C4-2B (cell line): ENCODE measurements around the gene SDHAF1.

ENCODE experiments used
- CTCF ChIP-seq: fragments of 450-650 bp; conservative IDR thresholded peaks from 2 replicates; pipeline ENCODE4 v1.5.1; 2017; ENCODE audit warnings: mild to moderate bottlenecking
- ZFX ChIP-seq: fragments of 450-650 bp; IDR thresholded peaks from 2 replicates; pipeline ENCODE4 v1.6.1; 2017

GRCh38 chr19:35977446-35978222, 17.4 kb upstream of the SDHAF1 start:
- TF ChIP-seq CTCF (no peak; the same call in 1 of the 2 replicates), ZFX (no peak)
